Endothelial cell of umbilical vein (primary cell): Measurements from ENCODE around the gene ZNF30. TPM values are rescaled to one million over a fixed set of nuclear protein-coding genes. Genes with fewer than 3 reads are reported as not detected.

Source experiments
- BruUV-seq: library from RNA; stranded (reverse); fragments of 400-500 nt; replicated peaks from 2 replicates; lab custom pipeline; 2021; lab: Mats Ljungman, UMichigan
- CTCF ChIA-PET: fragments of 300-600, 350-600 bp; sonication (Branson Sonifier 250); formaldehyde crosslinking; loops from one replicate; lab custom pipeline; 2021; ENCODE audit warnings: antibody characterized with exemption, inconsistent platforms; lab: Charles Lee
- POLR2A ChIA-PET: fragments of 300-600, 350-600 bp; sonication (Branson Sonifier 250); formaldehyde crosslinking; loops from one replicate; lab custom pipeline; 2021; ENCODE audit warnings: antibody characterized with exemption, inconsistent platforms; lab: Charles Lee
- DNase-seq: peaks from one replicate; pipeline ENCODE4 v3.0.0-alpha.2; 2011; ENCODE audit warnings: low read depth, low spot score
- FAIRE-seq: peaks from 2 replicates; lab custom pipeline; 2011; peaks lifted over from hg19 to GRCh38; lab: Jason Lieb, UNC
- H2AFZ ChIP-seq: 2 replicates; pipeline ENCODE4 v1.6.0; 2012; ENCODE audit warnings: low read depth, low read length, control low read depth, inconsistent platforms
- H3K27ac ChIP-seq: 2 replicates; pipeline ENCODE4 v1.5.1; 2011; ENCODE audit warnings: low read depth, mild to moderate bottlenecking, control low read depth, low read length, moderate library complexity; ENCODE audit not compliant: insufficient read depth
- H3K27me3 ChIP-seq, 2 experiments: 2 replicates each; pipeline versions ENCODE4 v1.6.0 to v1.6.1; 2011; ENCODE audit warnings: low read length in 2 of 2, mixed read lengths in 1 of 2; ENCODE audit not compliant: control insufficient read depth in 2 of 2, insufficient read depth in 2 of 2
- H3K36me3 ChIP-seq, 2 experiments: 2 replicates in 1 of 2; 3 replicates in 1 of 2; pipeline ENCODE4 v1.5.1; 2011; ENCODE audit warnings: low read length in 2 of 2, mild to moderate bottlenecking in 1 of 2, moderate library complexity in 1 of 2; ENCODE audit not compliant: control insufficient read depth in 2 of 2, insufficient read depth in 2 of 2; ENCODE audit errors: extremely low read depth in 1 of 2
- H3K4me1 ChIP-seq: 3 replicates; pipeline ENCODE4 v1.5.1; 2011; ENCODE audit warnings: mild to moderate bottlenecking, low read length; ENCODE audit not compliant: control insufficient read depth, insufficient read depth; ENCODE audit errors: extremely low read depth
- H3K4me2 ChIP-seq: 2 replicates; pipeline ENCODE4 v1.6.1; 2011; ENCODE audit warnings: low read length, control low read depth, mixed read lengths; ENCODE audit not compliant: insufficient read depth
- H3K4me3 ChIP-seq, 3 experiments: fragments of 200-600 bp in 1 of 3; sonication (generic), shearing (Covaris generic) in 1 of 3; replicated peaks in 1 of 3; 2 replicates each; pipeline ENCODE4 v1.5.1; 2011 to 2016; ENCODE audit warnings: control low read depth in 3 of 3, low read length in 3 of 3, mild to moderate bottlenecking in 2 of 3, inconsistent platforms in 1 of 3, low read depth in 1 of 3, moderate library complexity in 1 of 3; ENCODE audit not compliant: insufficient read depth in 1 of 3
- H3K79me2 ChIP-seq: 2 replicates; pipeline ENCODE4 v1.6.0; 2012; ENCODE audit warnings: low read length, inconsistent platforms; ENCODE audit not compliant: control insufficient read depth, insufficient read depth
- H3K9ac ChIP-seq: replicated peaks from 2 replicates; pipeline ENCODE3; 2011; ENCODE audit warnings: low read length, control low read depth; ENCODE audit not compliant: insufficient read depth; ENCODE audit errors: extremely low read depth
- H3K9me1 ChIP-seq: replicated peaks from 3 replicates; pipeline ENCODE4 v1.6.0; 2011; ENCODE audit warnings: mild to moderate bottlenecking, low read length; ENCODE audit not compliant: control insufficient read depth, insufficient read depth; ENCODE audit errors: extremely low read depth
- H3K9me3 ChIP-seq: replicated peaks from 2 replicates; pipeline ENCODE4 v1.5.1; 2012; ENCODE audit warnings: low read length, inconsistent platforms; ENCODE audit not compliant: control insufficient read depth, insufficient read depth
- H4K20me1 ChIP-seq: replicated peaks from 2 replicates; pipeline ENCODE3; 2011; ENCODE audit warnings: mild to moderate bottlenecking, low read length; ENCODE audit not compliant: control insufficient read depth, insufficient read depth; ENCODE audit errors: extremely low read depth
- EZH2 ChIP-seq: IDR thresholded peaks from 2 replicates; pipeline ENCODE4 v1.6.1; 2012; ENCODE audit warnings: borderline replicate concordance, low read depth, mild to moderate bottlenecking, moderate library complexity, low read length, inconsistent platforms; ENCODE audit not compliant: severe bottlenecking
- FOS ChIP-seq: IDR thresholded peaks from 2 replicates; pipeline ENCODE4 v1.6.1; 2011; ENCODE audit warnings: mild to moderate bottlenecking, low read length, moderate library complexity, borderline replicate concordance; ENCODE audit not compliant: insufficient read depth
- GATA2 ChIP-seq: IDR thresholded peaks from 2 replicates; pipeline ENCODE4 v1.7.0; 2011; ENCODE audit warnings: low read depth, mild to moderate bottlenecking, moderate library complexity, mixed read lengths, low read length; ENCODE audit not compliant: insufficient read length, insufficient read depth
- JUN ChIP-seq: IDR thresholded peaks from 2 replicates; pipeline ENCODE4 v1.6.1; 2011; ENCODE audit warnings: borderline replicate concordance, low read depth; ENCODE audit not compliant: insufficient read length, insufficient read depth
- MYC ChIP-seq: IDR thresholded peaks from one replicate; pipeline ENCODE4 v1.6.1; 2011; ENCODE audit warnings: mild to moderate bottlenecking, low read depth, low read length
- POLR2A ChIP-seq: IDR thresholded peaks from 2 replicates; pipeline ENCODE4 v1.6.1; 2012; ENCODE audit warnings: low read depth, mild to moderate bottlenecking, control low read depth, low read length
- POLR2AphosphoS5 ChIP-seq: IDR thresholded peaks from 2 replicates; pipeline ENCODE4 v1.6.1; 2012; ENCODE audit warnings: low read depth, mild to moderate bottlenecking, control low read depth, low read length, moderate library complexity; ENCODE audit not compliant: insufficient read depth
- dilution Hi-C: fragments of 300-500 bp; cut with MboI; formaldehyde crosslinking; loops from one replicate; pipeline ENCODE4 v1.15.0; 2019; ENCODE audit warnings: low sequenced_read_pairs; ENCODE audit not compliant: extremely low pct_ligation_motif_present
- intact Hi-C: fragments of 100-400 bp; cut with micrococcal nuclease; formaldehyde crosslinking; loops from one replicate; pipeline ENCODE4 v1.10.0; 2022
- polyA plus RNA-seq, 4 experiments: library from polyadenylated mRNA; depleted of rRNA in 3 of 4; stranded (reverse) in 3 of 4; unstranded in 1 of 4; fragments of >200 nt; gene quantifications; 2 replicates each; pipeline versions ENCODE4 v1.2.1 to v1.2.3, GENCODE V29; 2011 to 2012; ENCODE audit warnings: missing spikeins in 1 of 4
- total RNA-seq: library from RNA; stranded (reverse); gene quantifications from 2 replicates; pipeline ENCODE4 v1.2.3, GENCODE V29; 2021
- TF ChIP-seq, protein P1 (sequence below), 2 donors: IDR thresholded peaks; 1 replicate in 1 of 2; 2 replicates in 1 of 2; pipeline ENCODE4 v1.5.1; 2011; ENCODE audit warnings: low read length in 2 of 2, mild to moderate bottlenecking in 2 of 2, moderate library complexity in 2 of 2, control low read depth in 1 of 2, inconsistent platforms in 1 of 2, low read depth in 1 of 2; ENCODE audit not compliant: insufficient read depth in 1 of 2; ENCODE audit errors: extremely low read depth in 1 of 2
- TF ChIP-seq, protein P2 (sequence below): IDR thresholded peaks from 2 replicates; pipeline ENCODE4 v1.6.1; 2011; ENCODE audit not compliant: insufficient read depth, insufficient read length

The ZNF30 gene
- total and polyA plus RNA-seq, 2 donors (not counting 3 experiments of a cell fraction or from before 2014, with no cell fraction given) = 1.3 to 4.7 TPM

DNA sequence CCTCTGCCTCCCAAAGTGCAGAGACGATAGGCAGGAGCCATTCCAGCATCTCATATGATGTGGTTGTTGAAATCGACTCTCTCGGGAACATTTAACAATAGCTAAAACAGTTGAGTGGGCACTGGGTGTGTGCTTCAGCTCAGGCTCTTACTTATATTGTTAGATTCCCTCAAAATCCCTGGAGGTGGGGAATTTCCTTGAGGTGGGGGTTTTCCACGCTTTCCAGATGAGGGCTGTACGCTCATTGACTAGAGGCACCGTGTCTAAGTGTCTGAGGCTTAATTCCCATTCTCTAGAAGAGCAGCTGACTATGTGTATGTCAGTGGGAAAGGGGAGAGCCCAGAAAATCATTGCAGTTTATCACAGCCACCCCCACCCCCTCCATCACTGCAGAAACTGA is 62.6 kb downstream of the ZNF30 start:
- no TSS peak for BruUV-seq
- H3K4me2 ChIP-seq = no peak overlapping the region

More for the DNA sequence above, 62.6 kb downstream of the ZNF30 start:
- no peak for DNase-seq
- dilution Hi-C loops = no loop called here
- Histone ChIP-seq H3K36me3 (no peaks in the 10 kb centered on the region), H3K4me3 (no peak overlapping the region), H3K27ac (no peak overlapping the region), H3K9ac (no peak overlapping the region), H3K9me1 (no peaks in the 10 kb centered on the region), H3K79me2 (no peaks in the 10 kb centered on the region), H4K20me1 (no peaks in the 10 kb centered on the region), H3K27me3 (no peaks in the 10 kb centered on the region), H2AFZ (no peak overlapping the region), H3K9me3 (no peaks in the 10 kb centered on the region), H3K4me1 (peaks cover 18% of the 10 kb centered on the region)
- intact Hi-C loops = no loop called here
- ChIA-PET POLR2A (no interaction called here), CTCF (interaction anchor here (0.6 to 1.0 kb wide), 2 partner anchors 9 to 16 kb away, joined by 4 read pairs; no protein-coding TSS in a partner anchor)
- FAIRE-seq = no peak
- TF ChIP-seq FOS (no peak), POLR2AphosphoS5 (no peak), EZH2 (no peak), JUN (no peak), MYC (no peak), POLR2A (no peak), GATA2 (no peak)
- TF ChIP-seq, protein P1, sequence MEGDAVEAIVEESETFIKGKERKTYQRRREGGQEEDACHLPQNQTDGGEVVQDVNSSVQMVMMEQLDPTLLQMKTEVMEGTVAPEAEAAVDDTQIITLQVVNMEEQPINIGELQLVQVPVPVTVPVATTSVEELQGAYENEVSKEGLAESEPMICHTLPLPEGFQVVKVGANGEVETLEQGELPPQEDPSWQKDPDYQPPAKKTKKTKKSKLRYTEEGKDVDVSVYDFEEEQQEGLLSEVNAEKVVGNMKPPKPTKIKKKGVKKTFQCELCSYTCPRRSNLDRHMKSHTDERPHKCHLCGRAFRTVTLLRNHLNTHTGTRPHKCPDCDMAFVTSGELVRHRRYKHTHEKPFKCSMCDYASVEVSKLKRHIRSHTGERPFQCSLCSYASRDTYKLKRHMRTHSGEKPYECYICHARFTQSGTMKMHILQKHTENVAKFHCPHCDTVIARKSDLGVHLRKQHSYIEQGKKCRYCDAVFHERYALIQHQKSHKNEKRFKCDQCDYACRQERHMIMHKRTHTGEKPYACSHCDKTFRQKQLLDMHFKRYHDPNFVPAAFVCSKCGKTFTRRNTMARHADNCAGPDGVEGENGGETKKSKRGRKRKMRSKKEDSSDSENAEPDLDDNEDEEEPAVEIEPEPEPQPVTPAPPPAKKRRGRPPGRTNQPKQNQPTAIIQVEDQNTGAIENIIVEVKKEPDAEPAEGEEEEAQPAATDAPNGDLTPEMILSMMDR (IDR thresholded peaks at IDR 0.05; ENCODE audit: extremely low read depth in 1 of 2, insufficient read depth in 1 of 2, low read depth in 1 of 2, low read length in 2 of 2) = no peak
- TF ChIP-seq, protein P2, sequence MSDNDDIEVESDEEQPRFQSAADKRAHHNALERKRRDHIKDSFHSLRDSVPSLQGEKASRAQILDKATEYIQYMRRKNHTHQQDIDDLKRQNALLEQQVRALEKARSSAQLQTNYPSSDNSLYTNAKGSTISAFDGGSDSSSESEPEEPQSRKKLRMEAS = no peak
